RWPE1 (cell line): Measurements from ENCODE around the gene CD6.

ENCODE experiments used
- CTCF ChIA-PET: fragments of 350-600 bp; sonication (Branson Sonifier 250); formaldehyde crosslinking; extraction: SDS; loops from one replicate; lab custom pipeline; 2021; lab: Yijun Ruan, JAX
- POLR2A ChIA-PET: fragments of 400-600 bp; formaldehyde crosslinking; extraction: SDS; loops from one replicate; lab custom pipeline; 2020; ENCODE audit warnings: antibody characterized with exemption; ENCODE audit not compliant: low non-redundant PET; lab: Yijun Ruan, JAX
- DNase-seq: peaks from one replicate; pipeline ENCODE4 v3.0.0; 2012; ENCODE audit warnings: low spot score
- H3K27ac ChIP-seq: fragments of 450-650 bp; 2 replicates; pipeline ENCODE4 v1.5.1; 2017
- CTCF ChIP-seq: fragments of 450-650 bp; conservative IDR thresholded peaks from 2 replicates; pipeline ENCODE4 v1.5.1; 2017; ENCODE audit warnings: low read depth, mild to moderate bottlenecking

The CD6 gene

GRCh38 chr11:60946601-60947264, 24.7 kb upstream of the CD6 start:
- no peak for DNase-seq
- no peak for TF ChIP-seq CTCF
- ChIA-PET CTCF (interaction anchor here (0.6 kb wide), 1 partner anchor 23 kb away, joined by 4 read pairs; no protein-coding TSS in a partner anchor), POLR2A (no interaction called here)
- no peak overlapping the region for H3K27ac ChIP-seq

DNA sequence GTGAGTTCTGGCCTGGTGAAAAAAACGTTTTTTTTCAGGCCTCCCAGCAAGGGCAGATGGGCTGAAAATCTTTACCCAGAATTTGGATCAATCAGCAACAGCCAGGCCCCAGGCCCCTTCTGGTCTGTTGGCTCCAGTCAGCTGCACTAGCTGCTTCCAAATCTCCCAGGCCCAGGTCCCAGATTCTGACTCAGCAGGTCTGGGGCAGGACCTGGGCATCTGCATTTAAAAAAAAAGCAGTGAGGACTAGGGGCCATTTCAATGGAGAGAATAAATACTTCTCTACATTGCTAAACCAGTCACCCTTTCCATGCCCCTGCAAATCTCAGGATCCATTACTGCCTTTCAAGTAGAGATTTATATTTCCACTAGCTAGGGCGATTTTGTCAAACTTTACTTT, 23.8 kb upstream of the CD6 start:
- DNase-seq, result no peak
- H3K27ac ChIP-seq, result no peak overlapping the region
- ChIA-PET POLR2A (no interaction called here), CTCF (interaction anchor here (0.6 to 0.7 kb wide), 4 partner anchors 23 to 284 kb away, joined by 3 to 4 read pairs (median 4); no protein-coding TSS in a partner anchor)
- TF ChIP-seq CTCF, result no peak

DNA sequence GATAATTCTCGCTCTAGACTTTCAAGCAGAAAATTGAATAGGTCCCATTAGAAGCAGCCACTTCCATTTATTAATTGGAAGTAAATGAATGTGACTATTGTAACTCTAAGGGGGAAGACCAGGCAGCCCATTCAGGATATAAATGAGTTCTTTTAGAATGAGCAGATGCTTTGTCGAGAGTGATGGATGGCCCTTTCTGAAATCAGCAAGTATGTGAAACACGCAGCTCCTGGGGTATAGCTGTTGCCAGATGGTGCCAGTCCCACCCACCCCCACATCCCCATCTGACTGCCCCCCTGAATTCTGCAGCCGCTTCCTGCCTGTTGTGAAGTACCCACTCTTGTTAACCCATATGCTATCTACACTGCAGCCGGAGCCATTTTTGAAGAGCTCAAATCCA, 23.2 kb upstream of the CD6 start:
- TF ChIP-seq CTCF, result no peak
- DNase-seq, result no peak
- POLR2A ChIA-PET, result no interaction called here
- no peak overlapping the region for H3K27ac ChIP-seq
- CTCF ChIA-PET, result interaction anchor here (0.6 to 0.7 kb wide), 2 partner anchors 23 to 285 kb away, joined by 3 to 4 read pairs; no protein-coding TSS in a partner anchor

GRCh38 chr11:60950024-60950423, 21.5 kb upstream of the CD6 start:
- ChIA-PET POLR2A (no interaction called here), CTCF (interaction anchor here (0.6 kb wide), 1 partner anchor 124 kb away, joined by 3 read pairs; no protein-coding TSS in a partner anchor)
- H3K27ac ChIP-seq, result no peak overlapping the region
- no peak for TF ChIP-seq CTCF
- DNase-seq, result no peak

- CTCF ChIA-PET, result interaction anchor here (0.6 kb wide), 1 partner anchor 178 kb away, joined by 4 read pairs; no protein-coding TSS in a partner anchor
- no peak for TF ChIP-seq CTCF
- DNase-seq, result no peak
- no peak overlapping the region for H3K27ac ChIP-seq
- POLR2A ChIA-PET, result no interaction called here
Observed at GRCh38 chr11:60950933-60951605, 20.4 kb upstream of the CD6 start.

DNA sequence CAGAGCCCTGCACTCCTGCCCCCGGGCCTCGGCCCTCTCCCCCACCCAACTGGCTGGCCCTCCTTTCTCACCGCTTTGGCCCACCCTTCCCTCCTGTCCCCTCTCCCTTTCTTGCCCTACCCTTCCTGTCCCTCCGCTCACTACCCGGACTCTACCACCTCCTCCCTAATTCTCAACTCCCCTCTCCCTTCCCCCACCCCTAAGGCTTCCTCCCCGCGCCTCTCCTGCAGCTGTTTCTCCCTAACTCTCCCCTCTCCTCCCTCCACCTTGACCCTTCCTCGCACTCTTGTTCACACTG, 19.9 kb upstream of the CD6 start:
- no peak overlapping the region for H3K27ac ChIP-seq
- DNase-seq, result no peak
- ChIA-PET CTCF (no interaction called here), POLR2A (no interaction called here)
- no peak for TF ChIP-seq CTCF
